ENCODE measurements around the gene ZNF575. TPM values are rescaled to one million over a fixed set of nuclear protein-coding genes. Genes with fewer than 3 reads are reported as not detected.

The ZNF575 gene
- total and polyA plus RNA-seq, 10 of the 15 experiments (the other 5 are each of a cell fraction or from before 2014, with no cell fraction given) = 0.18 to 2.8 (median 0.75) TPM

GRCh38 chr19:43545981-43546380 lies 13.0 kb downstream of the ZNF575 start (continued):
- TF ChIP-seq BCL3 (IDR thresholded peaks at IDR 0.05; ENCODE audit: borderline replicate concordance, insufficient read depth, low read depth, low read length, poor library complexity, severe bottlenecking) = no peak
- no peak for TF ChIP-seq ZBTB33 (IDR thresholded peaks at IDR 0.05)
- no peak for TF ChIP-seq MYC (IDR thresholded peaks at IDR 0.05; ENCODE audit: insufficient read depth, insufficient read length, insufficient replicate concordance, low read length, severe bottlenecking)
- no peak for TF ChIP-seq POU2F2 (IDR thresholded peaks at IDR 0.05; ENCODE audit: borderline replicate concordance, low read depth, low read length)
- no peak for TF ChIP-seq SMC3 (IDR thresholded peaks at IDR 0.05; ENCODE audit: borderline replicate concordance, low read length)
- TF ChIP-seq NR2C2 (IDR thresholded peaks at IDR 0.05; ENCODE audit: borderline replicate concordance, control insufficient read depth, insufficient read length, low read depth) = no peak
- no peak for TF ChIP-seq TBL1XR1 (IDR thresholded peaks at IDR 0.05; ENCODE audit: low read depth, low read length)
- TF ChIP-seq MLLT1 (IDR thresholded peaks at IDR 0.05) = no peak
- TF ChIP-seq E4F1 (IDR thresholded peaks at IDR 0.05; ENCODE audit: borderline replicate concordance, partially characterized antibody) = no peak

All from GM12878 (cell line).